ENCODE data around the gene STAT3. TPM values are rescaled to one million over a fixed set of nuclear protein-coding genes. Genes with fewer than 3 reads are reported as not detected.

STAT3 gene
- total and polyA plus RNA-seq, 2 of the 13 experiments (the other 11 are each of a cell fraction or from before 2014, with no cell fraction given): 61.8 to 62.4 TPM

GRCh38 chr17:42276609-42277341 is 111.5 kb downstream of the STAT3 start (continued):
- TF ChIP-seq, protein P1, sequence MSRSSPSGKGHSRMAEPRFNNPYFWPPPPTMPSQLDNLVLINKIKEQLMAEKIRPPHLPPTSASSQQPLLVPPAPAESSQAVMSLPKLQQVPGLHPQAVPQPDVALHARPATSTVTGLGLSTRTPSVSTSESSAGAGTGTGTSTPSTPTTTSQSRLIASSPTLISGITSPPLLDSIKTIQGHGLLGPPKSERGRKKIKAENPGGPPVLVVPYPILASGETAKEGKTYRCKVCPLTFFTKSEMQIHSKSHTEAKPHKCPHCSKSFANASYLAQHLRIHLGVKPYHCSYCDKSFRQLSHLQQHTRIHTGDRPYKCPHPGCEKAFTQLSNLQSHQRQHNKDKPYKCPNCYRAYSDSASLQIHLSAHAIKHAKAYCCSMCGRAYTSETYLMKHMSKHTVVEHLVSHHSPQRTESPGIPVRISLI (CRISPR knock-in tag; IDR thresholded peaks at IDR 0.05; ENCODE audit: borderline replicate concordance): peak; percentile 51; the same call in 1 of the 2 replicates
- TF ChIP-seq ZNF878 (CRISPR knock-in tag; IDR thresholded peaks at IDR 0.05) (no peak), ZNF710 (CRISPR knock-in tag; IDR thresholded peaks at IDR 0.05; ENCODE audit: borderline replicate concordance) (peak; percentile 80; the same call in 1 of the 2 replicates), FOSL1 (CRISPR knock-in tag; IDR thresholded peaks at IDR 0.05; ENCODE audit: borderline replicate concordance) (0 out of 2 replicates have a peak, but pooled peaks have one; percentile 25), RARA (CRISPR knock-in tag; IDR thresholded peaks at IDR 0.05) (peak; percentile 94), NR1H2 (CRISPR knock-in tag; IDR thresholded peaks at IDR 0.05; ENCODE audit: borderline replicate concordance, low read depth) (peak; percentile 78; the same call in 1 of the 2 replicates), ZFY (CRISPR knock-in tag; IDR thresholded peaks at IDR 0.05) (peak; percentile 86), SSRP1 (CRISPR knock-in tag; IDR thresholded peaks at IDR 0.05) (no peak), ZNF180 (CRISPR knock-in tag; IDR thresholded peaks at IDR 0.05; ENCODE audit: borderline replicate concordance, low read depth) (no peak), RBFOX2 (IDR thresholded peaks at IDR 0.05; ENCODE audit: low read depth, low read length) (peak; percentile 93), KDM3A (CRISPR knock-in tag; IDR thresholded peaks at IDR 0.05; ENCODE audit: low read depth) (peak; percentile 91), CENPT (CRISPR knock-in tag; IDR thresholded peaks at IDR 0.05; ENCODE audit: low read depth) (no peak), TRIM22 (IDR thresholded peaks at IDR 0.05) (no peak), PLSCR1 (CRISPR knock-in tag; IDR thresholded peaks at IDR 0.05; ENCODE audit: borderline replicate concordance) (no peak), CHD2 (IDR thresholded peaks at IDR 0.05; ENCODE audit: low read depth, low read length) (no peak), ZBTB3 (CRISPR knock-in tag; IDR thresholded peaks at IDR 0.05; ENCODE audit: borderline replicate concordance, low read depth) (0 out of 2 replicates have a peak, but pooled peaks have one; percentile 58), GTF2F1 (IDR thresholded peaks at IDR 0.05; ENCODE audit: low read length) (no peak), POGZ (CRISPR knock-in tag; IDR thresholded peaks at IDR 0.05) (peak; percentile 65), ZNF768 (CRISPR knock-in tag; IDR thresholded peaks at IDR 0.05) (peak; percentile 72)
- TF ChIP-seq, protein P2, sequence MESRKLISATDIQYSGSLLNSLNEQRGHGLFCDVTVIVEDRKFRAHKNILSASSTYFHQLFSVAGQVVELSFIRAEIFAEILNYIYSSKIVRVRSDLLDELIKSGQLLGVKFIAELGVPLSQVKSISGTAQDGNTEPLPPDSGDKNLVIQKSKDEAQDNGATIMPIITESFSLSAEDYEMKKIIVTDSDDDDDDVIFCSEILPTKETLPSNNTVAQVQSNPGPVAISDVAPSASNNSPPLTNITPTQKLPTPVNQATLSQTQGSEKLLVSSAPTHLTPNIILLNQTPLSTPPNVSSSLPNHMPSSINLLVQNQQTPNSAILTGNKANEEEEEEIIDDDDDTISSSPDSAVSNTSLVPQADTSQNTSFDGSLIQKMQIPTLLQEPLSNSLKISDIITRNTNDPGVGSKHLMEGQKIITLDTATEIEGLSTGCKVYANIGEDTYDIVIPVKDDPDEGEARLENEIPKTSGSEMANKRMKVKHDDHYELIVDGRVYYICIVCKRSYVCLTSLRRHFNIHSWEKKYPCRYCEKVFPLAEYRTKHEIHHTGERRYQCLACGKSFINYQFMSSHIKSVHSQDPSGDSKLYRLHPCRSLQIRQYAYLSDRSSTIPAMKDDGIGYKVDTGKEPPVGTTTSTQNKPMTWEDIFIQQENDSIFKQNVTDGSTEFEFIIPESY (CRISPR knock-in tag; IDR thresholded peaks at IDR 0.05): no peak
- TF ChIP-seq, protein P3, sequence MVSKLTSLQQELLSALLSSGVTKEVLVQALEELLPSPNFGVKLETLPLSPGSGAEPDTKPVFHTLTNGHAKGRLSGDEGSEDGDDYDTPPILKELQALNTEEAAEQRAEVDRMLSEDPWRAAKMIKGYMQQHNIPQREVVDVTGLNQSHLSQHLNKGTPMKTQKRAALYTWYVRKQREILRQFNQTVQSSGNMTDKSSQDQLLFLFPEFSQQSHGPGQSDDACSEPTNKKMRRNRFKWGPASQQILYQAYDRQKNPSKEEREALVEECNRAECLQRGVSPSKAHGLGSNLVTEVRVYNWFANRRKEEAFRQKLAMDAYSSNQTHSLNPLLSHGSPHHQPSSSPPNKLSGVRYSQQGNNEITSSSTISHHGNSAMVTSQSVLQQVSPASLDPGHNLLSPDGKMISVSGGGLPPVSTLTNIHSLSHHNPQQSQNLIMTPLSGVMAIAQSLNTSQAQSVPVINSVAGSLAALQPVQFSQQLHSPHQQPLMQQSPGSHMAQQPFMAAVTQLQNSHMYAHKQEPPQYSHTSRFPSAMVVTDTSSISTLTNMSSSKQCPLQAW (CRISPR knock-in tag; IDR thresholded peaks at IDR 0.05): peak; percentile 93
